Measurements from ENCODE around the gene MAP7.
"Not testable (repeated sequence)": the region's sequence is repeated elsewhere in the genome, so short reads cannot be mapped to it uniquely, and the experiment has no call there.

Gene MAP7

DNA sequence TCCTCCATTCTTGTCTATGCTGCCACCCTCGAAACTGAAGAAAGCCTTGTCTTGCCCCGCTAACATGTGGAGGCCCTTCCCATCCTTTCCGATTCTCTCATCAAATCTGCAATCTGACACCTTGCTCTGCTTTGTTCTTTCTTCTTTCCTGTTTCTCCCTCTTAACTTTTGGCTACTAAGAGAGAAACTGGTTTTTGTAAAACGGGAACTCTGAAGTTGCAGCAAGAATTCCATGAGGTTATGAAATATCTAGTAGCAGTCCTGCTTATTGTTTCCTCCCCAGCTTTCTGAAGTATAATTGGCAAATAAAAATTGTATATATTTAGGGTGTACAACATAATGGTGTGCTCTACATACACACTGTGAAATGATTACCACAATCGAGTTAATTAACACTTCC is 80.2 kb downstream of the MAP7 start:
- no peak for DNase-seq (ENCODE audit: low read depth, low spot score)

DNA sequence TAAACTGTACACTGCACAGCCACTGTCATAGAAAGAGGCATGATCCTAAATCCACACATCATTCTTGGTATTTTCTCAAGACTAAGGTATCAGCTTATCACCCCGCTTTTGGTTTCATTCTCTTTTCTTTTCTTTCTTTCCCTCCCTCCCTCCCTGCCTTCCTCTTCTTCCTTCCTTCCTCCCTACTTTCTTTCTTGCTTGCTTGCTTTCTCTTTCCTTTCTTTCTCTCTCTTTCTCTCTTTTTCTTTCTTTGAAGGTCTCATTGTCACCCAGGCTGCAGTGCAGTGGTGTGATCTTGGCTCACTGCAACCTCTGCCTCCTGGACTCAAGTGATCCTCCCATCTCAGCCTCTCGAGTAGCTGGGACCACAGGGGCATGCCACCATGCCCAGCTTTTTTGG is 81.1 kb downstream of the MAP7 start:
- DNase-seq (ENCODE audit: low read depth, low spot score) = no peak

DNA sequence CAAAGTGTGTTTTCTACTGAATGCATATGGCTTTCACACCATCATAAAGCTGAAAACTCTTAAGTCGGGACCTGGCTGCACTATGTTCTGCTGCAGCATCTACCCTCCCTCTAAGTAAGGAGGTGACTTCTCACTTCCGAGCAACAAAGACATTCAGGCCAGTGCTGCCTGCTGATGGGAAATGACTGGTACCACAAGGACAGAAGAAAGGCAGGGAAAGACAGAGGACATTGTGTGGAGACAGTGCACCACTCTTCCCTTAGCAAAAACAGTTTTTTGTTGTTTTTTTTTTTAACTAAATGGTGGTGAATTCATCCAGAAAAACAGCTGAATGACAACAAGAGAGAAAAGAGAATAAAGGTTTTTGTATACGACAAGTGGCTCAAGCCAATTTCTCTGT is 81.5 kb downstream of the MAP7 start:
- DNase-seq (ENCODE audit: low read depth, low spot score) = no peak

DNA sequence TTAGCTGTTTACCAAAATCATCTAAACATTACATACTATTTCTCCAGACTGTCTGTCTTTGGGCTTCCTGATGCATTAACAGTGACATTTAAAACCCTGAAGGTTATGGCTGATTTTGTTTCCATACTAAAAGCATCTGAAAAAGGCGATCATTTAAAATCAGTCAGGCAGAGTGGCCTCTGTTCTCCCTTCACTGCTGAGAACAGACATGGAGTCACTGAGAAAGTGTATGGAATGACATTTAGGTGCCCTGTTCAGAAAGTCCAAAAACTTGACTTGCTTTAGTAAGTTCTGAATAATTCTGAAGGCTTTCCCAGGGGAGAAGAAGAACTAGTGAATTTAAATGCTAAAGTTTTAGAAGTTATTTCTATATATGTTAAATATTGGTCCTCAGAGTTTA is 83.0 kb downstream of the MAP7 start:
- DNase-seq (ENCODE audit: low read depth, low spot score) = no peak

DNA sequence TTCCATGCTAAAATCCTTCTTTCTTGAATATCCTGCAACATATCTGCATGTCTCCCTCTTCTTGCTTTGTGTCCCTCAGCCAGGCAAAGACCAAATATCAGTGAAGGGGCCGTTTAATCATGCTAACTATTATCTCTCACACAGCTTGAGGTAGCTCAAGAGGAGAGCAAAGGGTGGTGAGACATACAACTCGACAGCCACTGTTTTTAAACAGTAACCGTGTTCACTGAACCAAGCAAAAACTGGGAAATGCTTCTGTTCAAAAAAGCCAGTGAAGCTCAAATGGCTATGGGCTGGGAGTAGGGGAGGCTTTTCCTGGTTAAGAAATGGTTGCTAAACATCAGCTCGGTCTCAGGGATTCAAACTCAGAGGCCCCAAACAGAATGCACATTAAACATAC is 83.4 kb downstream of the MAP7 start:
- peak; percentile 45 for DNase-seq (ENCODE audit: low read depth, low spot score)

DNA sequence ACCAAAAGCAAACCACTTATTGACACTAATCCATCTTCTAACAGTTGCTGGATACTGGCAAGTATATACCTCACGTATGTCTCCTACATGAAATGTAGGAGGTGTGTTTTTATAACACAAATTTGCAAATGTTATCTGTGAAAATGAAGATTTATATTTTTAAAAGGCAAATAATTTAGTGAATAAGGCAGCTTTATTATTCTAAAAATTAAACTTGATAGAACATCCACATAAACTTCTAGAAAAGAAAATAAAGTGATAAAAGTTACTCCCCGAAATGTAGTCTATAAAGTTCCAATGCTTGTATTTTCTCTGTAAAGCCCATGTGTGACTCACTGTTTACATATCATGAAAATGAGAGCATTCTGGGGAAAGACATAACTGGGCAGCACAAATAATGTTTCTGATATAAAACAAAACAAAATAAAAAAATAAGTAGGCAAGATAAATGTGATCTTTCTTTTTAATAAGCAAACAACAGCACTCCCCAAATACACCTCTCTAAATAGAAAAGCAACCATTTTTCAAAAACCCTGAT is 84.4 kb downstream of the MAP7 start:
- no peak for DNase-seq (ENCODE audit: low read depth, low spot score)

DNA sequence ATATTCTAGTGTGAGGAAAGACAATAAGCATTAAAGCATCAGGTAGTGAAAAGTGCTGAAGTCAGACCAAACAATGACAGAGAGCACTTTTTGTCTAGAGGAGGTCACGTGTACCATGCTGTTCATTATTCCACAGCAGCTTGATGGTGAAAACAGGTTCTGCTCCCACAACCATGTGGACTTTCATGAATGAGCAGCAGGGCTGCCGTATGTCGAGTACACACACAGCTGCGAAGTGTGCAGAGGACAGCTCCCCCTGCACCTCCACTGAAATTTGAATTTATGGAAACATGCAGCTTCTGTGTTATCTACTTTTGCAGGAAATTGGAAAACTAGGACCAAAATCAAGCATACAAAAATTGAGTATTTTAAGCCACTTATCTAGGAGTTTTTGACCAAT is 85.3 kb downstream of the MAP7 start:
- no peak for DNase-seq (ENCODE audit: low read depth, low spot score)

DNA sequence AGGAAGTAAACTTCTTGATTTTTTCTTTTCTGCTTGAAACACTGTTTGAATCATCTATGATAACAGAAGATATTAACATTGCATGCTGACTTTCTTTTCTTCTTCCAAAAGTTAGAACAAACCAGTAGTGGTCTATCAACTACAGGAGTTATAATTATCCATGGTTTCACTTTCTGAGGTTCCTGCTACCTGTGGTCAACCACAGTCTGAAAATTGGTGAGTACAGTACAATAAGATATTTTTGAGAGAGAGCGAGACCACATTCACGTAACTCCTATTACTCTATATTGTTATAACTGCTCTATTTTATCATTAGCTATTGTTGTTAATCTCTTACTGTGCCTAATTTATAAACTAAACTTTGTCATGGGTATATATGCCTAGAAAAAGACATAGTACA is 86.1 kb downstream of the MAP7 start:
- DNase-seq (ENCODE audit: low read depth, low spot score) = no peak

DNA sequence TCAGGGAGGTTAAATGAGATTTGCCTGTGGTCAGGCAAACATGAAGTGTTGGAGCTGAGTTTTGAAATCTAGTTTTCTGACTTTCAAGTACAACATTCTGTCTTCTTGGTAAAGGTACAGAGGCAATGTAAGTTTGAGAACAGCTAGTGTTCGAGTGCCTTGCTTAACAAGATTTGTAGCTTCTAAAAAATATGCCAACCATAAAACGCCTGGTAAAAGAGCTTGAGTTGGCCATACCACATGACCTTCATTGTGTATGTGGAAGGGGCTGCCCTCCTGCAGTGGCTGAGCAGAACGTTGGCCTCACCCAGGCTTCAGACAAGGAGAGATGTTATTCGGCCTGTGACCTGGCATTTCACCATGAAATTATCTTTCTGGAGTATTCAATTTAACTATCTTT is 86.5 kb downstream of the MAP7 start:
- DNase-seq (ENCODE audit: low read depth, low spot score) = no peak

DNA sequence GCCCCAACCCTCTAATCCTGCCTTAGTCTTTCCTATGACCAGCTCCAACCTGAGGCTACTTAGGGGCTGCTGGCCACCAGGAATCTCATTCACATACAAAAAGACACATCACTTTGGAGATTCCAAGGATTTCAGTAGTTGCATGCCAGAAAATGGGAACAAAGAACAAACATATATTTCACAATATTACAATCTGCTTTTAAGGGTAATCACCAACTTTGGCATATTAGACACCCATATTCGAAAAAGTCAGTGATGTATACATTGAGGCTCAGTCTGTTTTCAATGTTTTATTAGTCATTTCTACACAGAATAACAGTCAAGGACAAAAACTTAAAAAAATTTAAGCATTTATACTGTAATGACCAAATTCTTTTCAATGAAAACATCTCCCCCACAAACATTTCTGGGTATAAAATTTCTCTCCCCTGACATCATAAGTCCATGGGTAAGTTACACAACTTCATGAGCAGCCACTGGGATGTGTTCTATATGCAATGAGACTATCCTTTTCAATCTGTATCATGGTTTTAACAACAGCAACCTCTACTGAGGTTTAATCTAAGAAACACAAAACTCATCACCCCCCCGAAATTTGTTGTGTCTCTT is 103.5 kb downstream of the MAP7 start:
- peak; percentile 43 for DNase-seq (ENCODE audit: low read depth, low spot score)

DNA sequence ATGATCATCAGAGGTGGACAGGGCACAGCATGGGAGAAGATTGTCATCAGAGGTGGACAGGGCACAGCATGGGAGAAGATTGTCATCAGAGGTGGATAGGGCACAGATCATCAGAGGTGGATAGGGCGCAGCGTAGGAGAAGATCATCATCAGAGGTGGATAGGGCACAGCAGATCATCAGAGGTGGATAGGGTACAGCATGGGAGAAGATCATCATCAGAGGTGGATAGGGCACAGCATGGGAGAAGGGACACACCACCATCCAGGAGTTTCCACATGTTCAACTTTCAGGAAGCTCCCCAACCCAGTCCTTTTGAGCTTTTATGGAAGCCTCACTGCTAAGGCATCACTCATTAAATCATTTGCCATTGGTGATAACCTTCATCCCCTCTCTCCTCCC is 104.1 kb downstream of the MAP7 start:
- DNase-seq (ENCODE audit: low read depth, low spot score) = no peak

DNA sequence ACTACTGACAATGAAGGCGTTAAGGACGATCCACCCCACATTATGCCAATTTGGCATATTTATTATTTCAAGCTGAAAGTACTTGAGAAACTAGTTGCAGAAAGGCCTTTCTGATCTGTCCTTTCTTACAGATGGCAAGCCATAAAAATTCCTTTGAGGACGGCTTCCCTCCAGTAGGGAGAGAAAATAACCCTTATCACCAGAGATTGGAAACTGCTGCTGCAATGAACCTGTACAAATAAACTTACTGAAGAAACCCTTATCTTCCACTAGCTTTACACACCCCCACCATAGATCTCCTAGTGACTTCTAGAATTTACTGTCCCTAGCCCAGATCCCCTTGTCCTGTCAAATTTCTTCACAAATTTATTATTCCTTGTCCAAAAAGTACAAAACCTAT is 105.2 kb downstream of the MAP7 start:
- DNase-seq (ENCODE audit: low read depth, low spot score) = no peak

DNA sequence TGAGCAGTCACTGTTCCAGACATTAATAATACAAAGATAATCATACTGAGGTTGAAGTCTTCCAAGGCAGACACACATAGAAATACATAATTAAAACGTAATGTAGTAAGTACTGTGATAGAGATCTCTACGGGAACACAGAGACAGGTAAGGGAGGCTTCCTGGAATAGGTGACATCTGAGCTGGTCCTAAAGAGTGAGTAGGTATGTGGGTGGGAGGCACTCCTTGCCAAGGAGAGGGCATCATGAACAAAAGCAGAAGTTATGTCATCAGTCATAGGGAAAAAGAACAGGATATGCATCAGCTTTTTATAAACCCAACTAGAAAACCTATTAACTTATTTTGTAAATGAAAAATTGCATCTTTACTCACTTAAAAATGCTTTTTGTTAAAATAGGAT is 110.0 kb downstream of the MAP7 start:
- DNase-seq (ENCODE audit: low read depth, low spot score) = no peak

DNA sequence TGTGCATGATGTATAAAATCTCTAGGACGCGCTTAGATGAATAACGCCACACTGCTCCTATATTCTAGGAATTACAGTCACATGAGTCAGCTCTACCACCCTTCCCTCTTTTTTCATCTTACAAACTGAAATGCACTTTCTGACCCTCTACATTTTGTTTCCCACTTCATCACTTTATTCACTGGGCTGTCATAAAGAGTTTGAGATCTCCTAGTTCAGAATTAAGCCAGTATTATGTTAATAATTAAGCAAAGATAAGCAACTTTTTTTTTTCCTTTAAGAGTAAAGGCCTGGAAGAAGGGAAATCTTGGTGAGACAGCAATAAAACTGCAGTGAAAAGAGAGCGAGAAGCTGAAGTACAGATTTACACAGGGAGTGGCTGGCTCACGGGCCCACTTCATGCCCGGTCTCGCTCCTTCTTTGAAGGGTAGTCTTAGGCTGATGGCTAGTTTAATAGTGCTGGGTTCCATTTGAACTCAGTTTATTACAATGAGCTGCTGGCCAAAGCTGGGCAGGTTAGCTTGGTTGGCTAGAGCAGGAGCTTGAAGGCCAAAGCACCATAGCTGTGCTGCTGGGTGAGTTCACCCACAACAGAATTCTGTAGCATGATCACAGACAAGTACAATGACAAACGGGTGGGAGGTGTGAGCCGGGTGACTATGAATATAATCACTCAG is 110.6 kb downstream of the MAP7 start:
- DNase-seq (ENCODE audit: low read depth, low spot score) = no peak

DNA sequence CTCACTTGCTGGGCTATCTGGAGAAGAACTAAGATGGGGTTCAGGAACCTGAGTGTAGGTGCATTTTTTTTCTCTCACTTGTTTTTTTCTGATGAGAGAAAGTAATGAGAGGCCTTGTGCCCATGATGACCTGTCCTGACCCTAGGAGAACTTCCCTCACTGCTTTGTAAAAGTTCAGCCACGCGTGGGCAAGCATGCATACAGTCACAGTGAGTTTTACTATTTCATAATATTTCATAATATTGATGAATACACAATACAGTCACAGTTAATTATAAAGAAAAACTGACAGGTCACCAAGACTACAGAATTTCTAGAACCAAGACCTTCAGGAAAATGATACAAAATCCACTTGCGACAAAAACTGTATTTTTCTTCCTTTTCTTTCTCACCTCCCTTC is 111.8 kb downstream of the MAP7 start:
- DNase-seq (ENCODE audit: low read depth, low spot score) = no peak

DNA sequence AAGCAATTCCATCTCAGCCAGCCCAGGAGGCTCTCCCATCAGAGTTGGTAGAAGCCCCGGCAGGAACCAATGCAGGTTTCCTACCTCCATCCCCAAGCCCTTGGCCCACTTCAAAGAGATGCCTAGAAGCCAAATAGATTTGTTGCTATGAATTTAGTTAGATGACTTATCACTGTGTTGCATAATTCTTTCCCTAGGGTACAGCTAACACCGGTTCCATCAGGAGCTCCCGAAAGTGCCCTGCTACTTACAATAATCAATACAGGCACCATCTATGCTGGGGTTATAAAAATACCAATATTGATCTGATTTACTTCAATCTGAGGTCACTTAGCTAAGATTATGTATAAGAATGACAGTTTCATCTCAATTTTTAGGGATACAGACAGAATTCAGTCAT is 113.0 kb downstream of the MAP7 start:
- no peak for DNase-seq (ENCODE audit: low read depth, low spot score)

DNA sequence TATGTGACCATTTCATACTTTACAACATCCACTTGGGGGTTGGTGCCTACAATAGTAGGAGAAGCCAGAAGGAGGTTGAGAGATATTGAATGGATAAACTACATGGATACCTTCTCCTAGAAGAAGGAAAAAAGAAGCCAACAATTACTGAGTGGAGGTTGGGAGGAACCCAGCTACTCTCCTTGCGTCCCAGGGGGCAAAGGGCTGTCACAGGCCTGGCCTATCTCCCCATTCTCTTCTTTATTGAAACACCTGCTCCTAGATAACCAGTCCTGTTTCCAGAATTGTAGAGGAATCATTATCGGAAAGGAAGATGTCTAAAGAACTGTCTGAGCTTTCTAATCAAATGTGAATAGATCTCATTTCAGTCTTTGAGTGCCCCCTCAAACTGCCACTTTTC is 115.1 kb downstream of the MAP7 start:
- no peak for DNase-seq (ENCODE audit: low read depth, low spot score)

DNA sequence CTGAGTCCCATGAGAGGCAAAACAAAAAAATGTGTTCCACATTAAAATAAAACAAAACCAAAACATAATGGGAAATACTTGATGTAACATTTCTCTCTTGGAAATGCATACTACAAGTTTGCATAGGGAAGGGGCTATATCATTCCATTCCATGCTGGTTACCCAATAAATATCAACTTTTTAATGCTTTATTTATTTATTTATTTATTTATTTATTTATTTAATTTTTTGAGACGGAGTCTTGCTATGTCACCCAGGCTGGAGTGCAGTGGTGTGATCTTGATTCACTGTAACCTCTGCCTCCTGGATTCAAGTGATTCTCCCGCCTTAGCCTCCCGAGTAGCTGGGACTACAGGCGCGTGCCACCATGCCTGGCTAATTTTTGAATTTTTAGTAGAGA is 118.9 kb downstream of the MAP7 start:
- not testable (repeated sequence) for DNase-seq (ENCODE audit: low read depth, low spot score)

DNA sequence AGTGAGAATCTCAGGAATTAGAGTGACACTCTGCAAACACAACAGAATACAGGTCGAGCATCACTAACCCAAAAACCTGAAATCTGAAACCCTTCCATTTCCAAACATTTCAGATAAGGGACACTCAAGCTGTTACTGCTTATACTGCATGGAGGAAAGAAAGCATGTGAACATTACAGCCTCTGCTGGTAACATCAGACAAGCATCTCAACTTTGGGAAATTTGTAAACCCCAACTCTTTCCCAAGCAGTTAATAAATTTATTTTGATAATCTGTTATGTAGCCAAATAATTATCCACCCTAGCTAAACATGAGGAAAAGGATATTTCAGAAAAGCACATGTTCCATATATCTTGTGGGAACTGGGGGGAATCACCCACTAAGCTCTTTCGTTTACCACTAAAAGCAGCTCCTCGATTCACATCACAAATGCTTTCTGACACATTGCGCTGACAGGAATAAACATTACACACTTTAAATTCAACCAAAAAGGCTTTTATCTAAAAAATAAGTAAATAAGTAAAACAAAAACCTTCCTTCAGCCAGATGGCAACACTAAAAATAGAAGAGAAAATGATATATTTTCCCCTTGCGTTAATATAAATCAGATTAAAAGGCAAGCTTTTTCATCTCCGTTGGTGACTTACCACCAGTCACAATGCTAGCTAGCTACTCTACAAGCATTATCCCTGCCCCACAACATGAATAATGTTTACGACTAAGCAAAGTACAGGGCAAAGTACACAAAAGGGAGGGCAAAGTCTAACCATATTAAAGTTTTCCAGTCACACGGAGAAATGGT is 120.8 kb downstream of the MAP7 start:
- DNase-seq (ENCODE audit: low read depth, low spot score) = no peak

DNA sequence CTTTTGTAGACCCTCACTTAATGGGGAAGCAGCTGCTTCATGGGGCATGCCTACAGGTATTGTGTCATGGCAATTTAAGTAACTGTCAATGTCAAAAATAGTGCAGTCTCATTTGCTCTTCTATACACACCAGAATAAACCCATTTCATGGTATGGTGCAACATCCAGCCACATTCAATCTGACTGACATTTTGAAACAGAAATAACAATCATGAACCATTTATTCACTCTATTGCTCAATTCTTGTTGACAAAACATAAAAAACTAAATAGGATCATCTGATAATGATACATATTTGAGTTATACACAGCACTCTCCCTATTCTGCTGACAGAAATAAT is 122.9 kb downstream of the MAP7 start:
- no peak for DNase-seq (ENCODE audit: low read depth, low spot score)

DNA sequence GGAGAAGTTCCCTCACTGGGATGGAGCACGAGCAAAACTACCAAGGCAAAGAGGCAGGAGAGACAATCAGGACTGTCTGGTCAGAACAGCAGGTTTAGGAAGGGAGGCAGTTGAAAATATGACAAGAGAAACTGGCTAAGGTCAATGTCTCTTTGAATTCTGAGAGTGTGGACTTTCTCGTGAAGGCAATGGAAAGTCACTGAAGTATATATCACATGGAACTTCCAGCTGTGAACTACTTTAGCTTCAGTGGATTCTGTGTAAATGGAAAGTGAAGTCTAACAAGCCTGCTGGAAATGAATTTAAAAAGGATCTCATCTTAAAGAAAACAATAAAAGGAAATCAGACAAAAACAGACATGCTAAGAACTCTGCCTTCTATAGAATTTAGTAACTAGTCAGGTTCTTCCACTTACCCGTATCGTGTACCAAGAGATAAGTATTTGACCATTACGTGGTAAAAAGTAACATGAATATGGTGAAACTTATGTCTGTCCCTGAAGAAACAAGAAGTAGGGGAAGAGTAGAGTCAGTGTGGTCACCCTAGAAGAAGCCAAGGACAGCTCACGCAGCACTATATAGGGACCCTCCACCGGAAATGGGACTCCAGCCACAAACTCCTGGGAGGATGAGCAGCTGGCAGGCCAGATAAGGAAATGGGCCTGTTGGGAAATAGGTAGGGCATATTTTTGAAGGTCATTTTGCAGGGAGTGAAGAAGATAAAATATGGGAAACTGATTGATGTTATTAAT is 123.4 kb downstream of the MAP7 start:
- no peak for DNase-seq (ENCODE audit: low read depth, low spot score)

DNA sequence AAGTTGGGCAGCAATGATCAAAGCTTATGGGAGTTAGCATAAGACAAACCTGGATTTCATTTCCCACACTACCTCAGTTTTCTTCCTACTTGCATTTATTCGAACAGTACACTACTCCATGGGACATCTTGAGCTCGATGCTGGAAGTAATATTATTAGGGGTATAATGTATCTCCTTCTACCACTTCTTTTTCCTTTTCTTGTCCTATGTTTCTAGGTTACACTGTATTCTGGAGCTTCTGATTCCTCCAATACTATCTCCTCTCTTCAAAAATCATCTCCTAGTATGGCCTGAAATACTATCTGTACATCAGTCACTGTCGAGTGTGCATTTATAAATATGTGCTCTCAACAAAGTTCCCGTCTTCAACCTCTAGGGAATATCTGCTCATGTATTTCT is 124.4 kb downstream of the MAP7 start:
- DNase-seq (ENCODE audit: low read depth, low spot score) = no peak

Data from astrocyte of the hippocampus (primary cell).